Esophagus squamous epithelium (tissue), 4 donors: ENCODE data around the gene SPAAR.

Source experiments
- CTCF ChIP-seq, 6 experiments: fragments of 450-650 bp in 4 of 6; fragments of 200-600 bp in 2 of 6; sonication (generic) in 2 of 6; IDR thresholded peaks; one replicate each; pipeline ENCODE4 v1.5.1; 2016 to 2019; ENCODE audit warnings: antibody characterized with exemption in 6 of 6, mild to moderate bottlenecking in 4 of 6, moderate library complexity in 4 of 6
- POLR2A ChIP-seq, 4 donors: fragments of 450-650 bp; IDR thresholded peaks; one replicate each; pipeline ENCODE4 v1.6.1; 2017; ENCODE audit warnings: antibody characterized with exemption in 4 of 4, mild to moderate bottlenecking in 4 of 4, moderate library complexity in 3 of 4

GRCh38 chr9:35939679-35940250, 30.5 kb downstream of the SPAAR start:
- TF ChIP-seq CTCF (IDR thresholded peaks at IDR 0.05) (no peak), POLR2A (IDR thresholded peaks at IDR 0.05) (no peak)
